Adipocyte (in vitro differentiated cells): ENCODE results near the gene SUMO3.
A peak's percentile ranks its signal among the peaks of the same experiment; 100 is the strongest.
"Not testable (repeated sequence)": the region's sequence is repeated elsewhere in the genome, so short reads cannot be mapped to it uniquely, and the experiment has no call there.

Experiments used
- DNase-seq: peaks from one replicate; pipeline ENCODE4 v3.0.0-alpha.2; 2015; ENCODE audit warnings: low read depth
- H3K27me3 ChIP-seq: replicated peaks from 2 replicates; pipeline ENCODE4 v1.7.0; 2013; ENCODE audit warnings: mild to moderate bottlenecking, low read length, moderate library complexity; ENCODE audit not compliant: control insufficient read depth, insufficient read depth
- H3K36me3 ChIP-seq: 2 replicates; pipeline ENCODE4 v1.7.0; 2013; ENCODE audit warnings: low read length, mild to moderate bottlenecking, moderate library complexity; ENCODE audit not compliant: control insufficient read depth, insufficient read depth, severe bottlenecking
- H3K4me1 ChIP-seq: 2 replicates; pipeline ENCODE4 v1.7.0; 2013; ENCODE audit warnings: mild to moderate bottlenecking, low read length, moderate library complexity; ENCODE audit not compliant: control insufficient read depth, insufficient read depth
- H3K4me3 ChIP-seq: 2 replicates; pipeline ENCODE4 v1.7.0; 2013; ENCODE audit warnings: mild to moderate bottlenecking, low read length, moderate library complexity
- H3K9ac ChIP-seq: 2 replicates; pipeline ENCODE4 v1.7.0; 2013; ENCODE audit warnings: mild to moderate bottlenecking, low read length, moderate library complexity
- H3K9me3 ChIP-seq: 2 replicates; pipeline ENCODE4 v1.7.0; 2013; ENCODE audit warnings: mild to moderate bottlenecking, low read length, moderate library complexity; ENCODE audit not compliant: control insufficient read depth

Gene SUMO3

GRCh38 chr21:44835647-44835973 is 17.7 kb upstream of the SUMO3 start:
- Histone ChIP-seq H3K36me3 (no peaks in the 10 kb centered on the region), H3K4me3 (no peak overlapping the region), H3K27me3 (peaks cover 7% of the 10 kb centered on the region), H3K4me1 (peaks cover 6% of the 10 kb centered on the region), H3K9ac (no peak overlapping the region), H3K9me3 (no peaks in the 10 kb centered on the region)
- no peak for DNase-seq

- Histone ChIP-seq H3K4me3 (no peak overlapping the region), H3K4me1 (peaks cover 6% of the 10 kb centered on the region), H3K36me3 (no peaks in the 10 kb centered on the region), H3K27me3 (peaks cover 7% of the 10 kb centered on the region), H3K9me3 (peaks cover under 1% of the 10 kb centered on the region), H3K9ac (no peak overlapping the region)
- DNase-seq: no peak
Observed at GRCh38 chr21:44834951-44835646, 17.2 kb upstream of the SUMO3 start.

GRCh38 chr21:44834231-44834950 is 16.5 kb upstream of the SUMO3 start:
- peaks cover 8% of the 10 kb centered on the region for H3K9me3 ChIP-seq
- H3K9ac ChIP-seq: no peak overlapping the region
- no peak overlapping the region for H3K4me3 ChIP-seq
- peaks cover 7% of the 10 kb centered on the region for H3K27me3 ChIP-seq
- no peaks in the 10 kb centered on the region for H3K36me3 ChIP-seq
- H3K4me1 ChIP-seq: peaks cover 6% of the 10 kb centered on the region
- DNase-seq: no peak

GRCh38 chr21:44833663-44834062 is 15.8 kb upstream of the SUMO3 start:
- H3K4me1 ChIP-seq: peaks cover 6% of the 10 kb centered on the region
- no peaks in the 10 kb centered on the region for H3K36me3 ChIP-seq
- H3K27me3 ChIP-seq: peaks cover 7% of the 10 kb centered on the region
- H3K9ac ChIP-seq: no peak overlapping the region
- H3K4me3 ChIP-seq: no peak overlapping the region
- no peak for DNase-seq
- peaks cover 15% of the 10 kb centered on the region for H3K9me3 ChIP-seq

GRCh38 chr21:44832516-44833255 is 14.8 kb upstream of the SUMO3 start:
- not testable (repeated sequence) for DNase-seq, H3K36me3 ChIP-seq

GRCh38 chr21:44831227-44831860 is 13.5 kb upstream of the SUMO3 start:
- H3K9ac ChIP-seq: no peak overlapping the region
- peaks cover under 1% of the 10 kb centered on the region for H3K4me1 ChIP-seq
- no peak overlapping the region for H3K4me3 ChIP-seq
- peaks cover 7% of the 10 kb centered on the region for H3K27me3 ChIP-seq
- no peak for DNase-seq
- H3K36me3 ChIP-seq: no peaks in the 10 kb centered on the region
- peaks cover 35% of the 10 kb centered on the region for H3K9me3 ChIP-seq

More at GRCh38 chr21:44832516-44833255, 14.8 kb upstream of the SUMO3 start:
- peaks cover 25% of the 10 kb centered on the region for H3K9me3 ChIP-seq
- H3K4me3 ChIP-seq, H3K27me3 ChIP-seq, H3K9ac ChIP-seq, H3K4me1 ChIP-seq: not testable (repeated sequence)

GRCh38 chr21:44829507-44830092 is 11.7 kb upstream of the SUMO3 start:
- H3K9ac ChIP-seq: no peak overlapping the region

GRCh38 chr21:44828362-44829056 is 10.6 kb upstream of the SUMO3 start:
- DNase-seq: no peak
- Histone ChIP-seq H3K9me3 (peaks cover 39% of the 10 kb centered on the region), H3K9ac (no peak overlapping the region), H3K27me3 (no peaks in the 10 kb centered on the region), H3K36me3 (no peaks in the 10 kb centered on the region), H3K4me1 (no peaks in the 10 kb centered on the region), H3K4me3 (peak overlapping the region; percentile 32)

More at GRCh38 chr21:44829507-44830092, 11.7 kb upstream of the SUMO3 start:
- H3K4me1 ChIP-seq: no peaks in the 10 kb centered on the region
- no peaks in the 10 kb centered on the region for H3K36me3 ChIP-seq
- H3K27me3 ChIP-seq: peaks cover 7% of the 10 kb centered on the region
- no peak for DNase-seq
- H3K4me3 ChIP-seq: no peak overlapping the region
- peaks cover 35% of the 10 kb centered on the region for H3K9me3 ChIP-seq

- no peaks in the 10 kb centered on the region for H3K27me3 ChIP-seq
- peaks cover 49% of the 10 kb centered on the region for H3K9me3 ChIP-seq
- H3K9ac ChIP-seq: no peak overlapping the region
- no peaks in the 10 kb centered on the region for H3K36me3 ChIP-seq
- H3K4me3 ChIP-seq: no peak overlapping the region
- no peak for DNase-seq
- H3K4me1 ChIP-seq: peaks cover 2% of the 10 kb centered on the region
Observed at GRCh38 chr21:44823179-44823660, 5.4 kb upstream of the SUMO3 start.

GRCh38 chr21:44822484-44823178 is 4.8 kb upstream of the SUMO3 start:
- no peak overlapping the region for H3K4me3 ChIP-seq
- DNase-seq: no peak
- no peaks in the 10 kb centered on the region for H3K36me3 ChIP-seq

More at GRCh38 chr21:44822484-44823178, 4.8 kb upstream of the SUMO3 start:
- Histone ChIP-seq H3K9me3 (peaks cover 43% of the 10 kb centered on the region), H3K9ac (no peak overlapping the region), H3K27me3 (no peaks in the 10 kb centered on the region), H3K4me1 (peaks cover 2% of the 10 kb centered on the region)
